Measurements from ENCODE around the gene HMCN2. TPM values are rescaled to one million over a fixed set of nuclear protein-coding genes. Genes with fewer than 3 reads are reported as not detected.

Gene HMCN2
- total RNA-seq, 2 donors from 2014 or later: 2.9 to 5.5 TPM

- H3K27me3 ChIP-seq (replicated peaks; ENCODE audit: insufficient read depth): peaks cover 12% of the 10 kb centered on the region
- DNase-seq (ENCODE audit: low spot score): no peak
- no peaks in the 10 kb centered on the region for H3K4me1 ChIP-seq (replicated peaks)
- H3K4me3 ChIP-seq: no peak overlapping the region
- H3K27ac ChIP-seq: no peak overlapping the region
- no peaks in the 10 kb centered on the region for H3K9me3 ChIP-seq
- 47% methylated on average over 6 of the region's 6 CpGs for WGBS
- TF ChIP-seq CTCF (IDR thresholded peaks at IDR 0.05): no peak
- TF ChIP-seq POLR2A (IDR thresholded peaks at IDR 0.05): no peak
- TF ChIP-seq POLR2AphosphoS5 (IDR thresholded peaks at IDR 0.05): peak; percentile 32
- intact Hi-C loops (cut with DNase I): no loop called here
- no peaks in the 10 kb centered on the region for H3K36me3 ChIP-seq
Observed at GRCh38 chr9:130292106-130292505, 26.5 kb downstream of the HMCN2 start.

- H3K4me3 ChIP-seq: no peak overlapping the region
- WGBS: 79% methylated on average over 6 of the region's 6 CpGs
- H3K36me3 ChIP-seq: no peaks in the 10 kb centered on the region
- H3K27me3 ChIP-seq (replicated peaks; ENCODE audit: insufficient read depth): peaks cover 11% of the 10 kb centered on the region
- TF ChIP-seq POLR2A (IDR thresholded peaks at IDR 0.05) (no peak), CTCF (IDR thresholded peaks at IDR 0.05) (no peak), POLR2AphosphoS5 (IDR thresholded peaks at IDR 0.05) (no peak)
- H3K9me3 ChIP-seq: no peaks in the 10 kb centered on the region
- no peak overlapping the region for H3K27ac ChIP-seq
- H3K4me1 ChIP-seq (replicated peaks): no peaks in the 10 kb centered on the region
- no peak for DNase-seq (ENCODE audit: low spot score)
- intact Hi-C loops (cut with DNase I): no loop called here
Observed at GRCh38 chr9:130294664-130295063, 29.1 kb downstream of the HMCN2 start.

GRCh38 chr9:130295431-130295830 lies 29.9 kb downstream of the HMCN2 start:
- Histone ChIP-seq H3K4me1 (replicated peaks) (no peaks in the 10 kb centered on the region), H3K27me3 (replicated peaks; ENCODE audit: insufficient read depth) (peaks cover 4% of the 10 kb centered on the region), H3K27ac (no peak overlapping the region), H3K4me3 (no peak overlapping the region), H3K36me3 (no peaks in the 10 kb centered on the region), H3K9me3 (no peaks in the 10 kb centered on the region)
- intact Hi-C loops (cut with DNase I): no loop called here
- WGBS: 87% methylated on average over 11 of the region's 11 CpGs
- DNase-seq (ENCODE audit: low spot score): no peak
- TF ChIP-seq POLR2A (IDR thresholded peaks at IDR 0.05) (no peak), POLR2AphosphoS5 (IDR thresholded peaks at IDR 0.05) (no peak), CTCF (IDR thresholded peaks at IDR 0.05) (no peak)

GRCh38 chr9:130295945-130296782 lies 30.6 kb downstream of the HMCN2 start:
- DNase-seq (ENCODE audit: low spot score): no peak
- no peaks in the 10 kb centered on the region for H3K9me3 ChIP-seq
- no peaks in the 10 kb centered on the region for H3K36me3 ChIP-seq
- TF ChIP-seq CTCF (IDR thresholded peaks at IDR 0.05) (no peak), POLR2A (IDR thresholded peaks at IDR 0.05) (no peak), POLR2AphosphoS5 (IDR thresholded peaks at IDR 0.05) (no peak)
- H3K4me3 ChIP-seq: no peak overlapping the region
- 84% methylated on average over 10 of the region's 10 CpGs for WGBS
- intact Hi-C loops (cut with DNase I): no loop called here
- peaks cover 4% of the 10 kb centered on the region for H3K27me3 ChIP-seq (replicated peaks; ENCODE audit: insufficient read depth)
- H3K4me1 ChIP-seq (replicated peaks): no peaks in the 10 kb centered on the region
- no peak overlapping the region for H3K27ac ChIP-seq

GRCh38 chr9:130296783-130297055 lies 31.2 kb downstream of the HMCN2 start:
- no peaks in the 10 kb centered on the region for H3K4me1 ChIP-seq (replicated peaks)
- no peak overlapping the region for H3K4me3 ChIP-seq
- no peaks in the 10 kb centered on the region for H3K9me3 ChIP-seq
- WGBS: 81% methylated on average over 2 of the region's 2 CpGs
- H3K36me3 ChIP-seq: no peaks in the 10 kb centered on the region
- H3K27me3 ChIP-seq (replicated peaks; ENCODE audit: insufficient read depth): peaks cover 4% of the 10 kb centered on the region
- TF ChIP-seq POLR2A (IDR thresholded peaks at IDR 0.05): no peak
- no peak for TF ChIP-seq CTCF (IDR thresholded peaks at IDR 0.05)
- no peak for TF ChIP-seq POLR2AphosphoS5 (IDR thresholded peaks at IDR 0.05)
- no peak overlapping the region for H3K27ac ChIP-seq
- intact Hi-C loops (cut with DNase I): no loop called here
- DNase-seq (ENCODE audit: low spot score): no peak

Measured in prostate gland (tissue), 2 donors.